HEK293 (cell line): ENCODE data around the gene SLC9C2.

Source experiments
- CTCF ChIA-PET: fragments of 350-600 bp; formaldehyde crosslinking; extraction: SDS; loops from one replicate; lab custom pipeline; 2021; ENCODE audit warnings: antibody characterized with exemption; lab: Yijun Ruan, JAX
- POLR2A ChIA-PET: fragments of 300-600 bp; formaldehyde crosslinking; extraction: SDS; loops from one replicate; lab custom pipeline; 2020; ENCODE audit warnings: antibody characterized with exemption, inconsistent platforms; lab: Yijun Ruan, JAX
- H3K27ac ChIP-seq: fragments of 200-500 bp; sonication (Bioruptor generic); 2 replicates; pipeline ENCODE4 v1.5.1; 2014; ENCODE audit warnings: low read depth, low read length, control low read depth, inconsistent platforms; ENCODE audit errors: extremely low read depth
- H3K36me3 ChIP-seq, 2 experiments: fragments of 200-500 bp in 1 of 2; sonication (Bioruptor generic) in 1 of 2; 1 replicate in 1 of 2; 2 replicates in 1 of 2; pipeline ENCODE4 v1.5.1; 2014 to 2017; ENCODE audit warnings: inconsistent platforms in 2 of 2, low read length in 2 of 2; ENCODE audit not compliant: control insufficient read depth in 2 of 2, insufficient read depth in 1 of 2
- H3K4me1 ChIP-seq: fragments of 200-500 bp; sonication (Bioruptor generic); 2 replicates; pipeline ENCODE4 v1.5.1; 2014; ENCODE audit warnings: mild to moderate bottlenecking, low read length, inconsistent platforms; ENCODE audit not compliant: control insufficient read depth, insufficient read depth
- H3K4me3 ChIP-seq: 2 replicates; pipeline ENCODE4 v1.5.1; 2011; ENCODE audit warnings: low read depth, mild to moderate bottlenecking, control low read depth, low read length, moderate library complexity
- H3K9me3 ChIP-seq: fragments of 200-500 bp; sonication (Bioruptor generic); 2 replicates; pipeline ENCODE4 v1.5.1; 2014; ENCODE audit warnings: low read depth, low read length, inconsistent platforms; ENCODE audit not compliant: control insufficient read depth, insufficient read depth
- FEZF1 ChIP-seq: fragments of 450-650 bp; formaldehyde crosslinking; IDR thresholded peaks from 2 replicates; pipeline ENCODE4 v1.5.1; 2016; ENCODE audit warnings: missing biosample characterization, missing genetic modification characterization
- HOXC10 ChIP-seq: sonication (generic); formaldehyde crosslinking; IDR thresholded peaks from 2 replicates; pipeline ENCODE4 v1.8.1; 2023; ENCODE audit warnings: mild to moderate bottlenecking, missing genetic modification reagents
- KLF10 ChIP-seq: fragments of 450-650 bp; IDR thresholded peaks from 2 replicates; pipeline ENCODE4 v1.5.1; 2018; ENCODE audit warnings: missing biosample characterization, mild to moderate bottlenecking, missing genetic modification characterization
- MYNN ChIP-seq: fragments of 450-650 bp; formaldehyde crosslinking; IDR thresholded peaks from 2 replicates; pipeline ENCODE4 v1.5.1; 2016; ENCODE audit warnings: missing biosample characterization, missing genetic modification characterization, borderline replicate concordance
- PRDM10 ChIP-seq: fragments of 450-650 bp; formaldehyde crosslinking; IDR thresholded peaks from 2 replicates; pipeline ENCODE4 v1.5.1; 2016; ENCODE audit warnings: missing biosample characterization, missing genetic modification characterization
- ZFP3 ChIP-seq: fragments of 450-650 bp; formaldehyde crosslinking; IDR thresholded peaks from 2 replicates; pipeline ENCODE4 v1.5.1; 2016; ENCODE audit warnings: low read depth, missing biosample characterization, missing genetic modification characterization
- ZNF121 ChIP-seq: fragments of 450-650 bp; formaldehyde crosslinking; IDR thresholded peaks from 2 replicates; pipeline ENCODE4 v1.5.1; 2016; ENCODE audit warnings: missing biosample characterization, missing genetic modification characterization
- ZNF280C ChIP-seq: fragments of 450-650 bp; formaldehyde crosslinking; IDR thresholded peaks from 2 replicates; pipeline ENCODE4 v1.5.1; 2016; ENCODE audit warnings: missing biosample characterization, missing genetic modification characterization
- ZNF302 ChIP-seq: fragments of 450-650 bp; formaldehyde crosslinking; IDR thresholded peaks from 2 replicates; pipeline ENCODE4 v1.5.1; 2016; ENCODE audit warnings: missing biosample characterization, missing genetic modification characterization, low read depth
- ZNF354C ChIP-seq: fragments of 450-650 bp; formaldehyde crosslinking; IDR thresholded peaks from 2 replicates; pipeline ENCODE4 v1.5.1; 2016; ENCODE audit warnings: missing biosample characterization, missing genetic modification characterization, low read depth, borderline replicate concordance
- ZNF404 ChIP-seq: fragments of 450-650 bp; formaldehyde crosslinking; IDR thresholded peaks from 2 replicates; pipeline ENCODE4 v1.5.1; 2017; ENCODE audit warnings: missing biosample characterization, missing genetic modification characterization
- ZNF416 ChIP-seq: fragments of 450-650 bp; formaldehyde crosslinking; IDR thresholded peaks from 2 replicates; pipeline ENCODE4 v1.5.1; 2016; ENCODE audit warnings: missing biosample characterization, missing genetic modification characterization
- ZNF423 ChIP-seq: fragments of 450-650 bp; formaldehyde crosslinking; IDR thresholded peaks from 2 replicates; pipeline ENCODE4 v1.5.1; 2016; ENCODE audit warnings: missing biosample characterization, missing genetic modification characterization
- ZNF488 ChIP-seq: fragments of 450-650 bp; formaldehyde crosslinking; IDR thresholded peaks from 2 replicates; pipeline ENCODE4 v1.5.1; 2016; ENCODE audit warnings: missing biosample characterization, missing genetic modification characterization
- ZNF580 ChIP-seq: fragments of 450-650 bp; formaldehyde crosslinking; IDR thresholded peaks from 2 replicates; pipeline ENCODE4 v1.5.1; 2016; ENCODE audit warnings: missing biosample characterization, missing genetic modification characterization
- ZNF621 ChIP-seq: fragments of 450-650 bp; formaldehyde crosslinking; IDR thresholded peaks from 2 replicates; pipeline ENCODE4 v1.5.1; 2017; ENCODE audit warnings: missing biosample characterization, missing genetic modification characterization
- ZNF837 ChIP-seq: fragments of 450-650 bp; formaldehyde crosslinking; IDR thresholded peaks from 2 replicates; pipeline ENCODE4 v1.5.1; 2016; ENCODE audit warnings: missing biosample characterization, missing genetic modification characterization
- ZSCAN4 ChIP-seq: fragments of 450-650 bp; formaldehyde crosslinking; IDR thresholded peaks from 2 replicates; pipeline ENCODE4 v1.5.1; 2017; ENCODE audit warnings: missing biosample characterization, missing genetic modification characterization

SLC9C2 gene

GRCh38 chr1:173638043-173639021, 35.5 kb upstream of the SLC9C2 start:
- H3K27ac ChIP-seq, result no peak overlapping the region
- no peaks in the 10 kb centered on the region for H3K4me1 ChIP-seq
- no peaks in the 10 kb centered on the region for H3K36me3 ChIP-seq
- ChIA-PET CTCF (no interaction called here), POLR2A (no interaction called here)
- H3K9me3 ChIP-seq, result no peaks in the 10 kb centered on the region
- TF ChIP-seq ZNF488 (tag by site-specific recombination), result no peak
- TF ChIP-seq ZNF837 (tag by site-specific recombination), result no peak
- no peak for TF ChIP-seq ZSCAN4 (tag by site-specific recombination)
- TF ChIP-seq KLF10 (tag by site-specific recombination), result no peak
- no peak for TF ChIP-seq ZNF121 (tag by site-specific recombination)
- TF ChIP-seq ZNF423 (tag by site-specific recombination), result no peak
- TF ChIP-seq ZNF280C, result no peak
- no peak for TF ChIP-seq HOXC10
- no peak for TF ChIP-seq FEZF1
- TF ChIP-seq MYNN (tag by site-specific recombination), result no peak
- no peak for TF ChIP-seq PRDM10
- TF ChIP-seq ZNF580, result no peak
- TF ChIP-seq ZNF404 (tag by site-specific recombination), result no peak
- TF ChIP-seq ZNF354C (tag by site-specific recombination), result no peak
- TF ChIP-seq ZFP3 (tag by site-specific recombination), result no peak
- no peak for TF ChIP-seq ZNF416
- no peak for TF ChIP-seq ZNF302 (tag by site-specific recombination)
- no peak for TF ChIP-seq ZNF621 (tag by site-specific recombination)
- H3K4me3 ChIP-seq, result no peak overlapping the region
